Activated CD8-positive, alpha-beta memory T cell treated with anti-CD3 and anti-CD28 coated beads, Interleukin-2, amount 50 U/mL, for 24 hours (primary cell): ENCODE results near the gene VPS26B.
"Not testable (repeated sequence)": the region's sequence is repeated elsewhere in the genome, so short reads cannot be mapped to it uniquely, and the experiment has no call there.

Experiments used
- DNase-seq: peaks from one replicate; pipeline ENCODE4 v3.0.0-alpha.2; 2020; ENCODE audit errors: extremely low read depth

VPS26B gene

GRCh38 chr11:134281635-134282034, 57.2 kb downstream of the VPS26B start:
- not testable (repeated sequence) for DNase-seq

GRCh38 chr11:134282121-134283045, 57.9 kb downstream of the VPS26B start:
- DNase-seq: no peak

- no peak for DNase-seq
These were observed 59.2 kb downstream of the VPS26B start for GRCh38 chr11:134283461-134284230.

GRCh38 chr11:134284349-134284748, 59.9 kb downstream of the VPS26B start:
- not testable (repeated sequence) for DNase-seq

GRCh38 chr11:134287561-134287960, 63.1 kb downstream of the VPS26B start:
- no peak for DNase-seq

GRCh38 chr11:134288486-134288885, 64.0 kb downstream of the VPS26B start:
- DNase-seq: no peak

GRCh38 chr11:134289167-134289566, 64.7 kb downstream of the VPS26B start:
- no peak for DNase-seq

GRCh38 chr11:134289789-134290188, 65.3 kb downstream of the VPS26B start:
- DNase-seq: no peak

GRCh38 chr11:134290646-134291045, 66.2 kb downstream of the VPS26B start:
- DNase-seq: no peak

GRCh38 chr11:134291196-134291595, 66.7 kb downstream of the VPS26B start:
- DNase-seq: no peak

- no peak for DNase-seq
These were observed 68.2 kb downstream of the VPS26B start for GRCh38 chr11:134292661-134293060.

GRCh38 chr11:134293119-134294113, 68.9 kb downstream of the VPS26B start:
- no peak for DNase-seq

- DNase-seq: no peak
These were observed 70.2 kb downstream of the VPS26B start for GRCh38 chr11:134294664-134295063.
